Measurements from ENCODE around the gene ZNF532.

The ZNF532 gene

GRCh38 chr18:58947136-58947732, 82.6 kb downstream of the ZNF532 start:
- Histone ChIP-seq H3K4me3 (ENCODE audit: low read length, poor library complexity, severe bottlenecking) (no peak overlapping the region), H2AFZ (ENCODE audit: low read length) (no peak overlapping the region), H3K9me3 (ENCODE audit: insufficient read depth, low read depth, low read length) (no peaks in the 10 kb centered on the region), H3K79me2 (ENCODE audit: insufficient read depth, low read length) (no peaks in the 10 kb centered on the region), H3K27me3 (ENCODE audit: insufficient read depth, low read length, poor library complexity, severe bottlenecking) (no peaks in the 10 kb centered on the region), H4K20me1 (ENCODE audit: insufficient read depth, low read length, poor library complexity, severe bottlenecking) (no peaks in the 10 kb centered on the region), H3K4me1 (ENCODE audit: insufficient read depth, low read length, poor library complexity, severe bottlenecking) (no peaks in the 10 kb centered on the region), H3F3A (ENCODE audit: low read depth) (no peaks in the 10 kb centered on the region), H3K4me2 (ENCODE audit: low read depth, low read length, poor library complexity, severe bottlenecking) (no peak overlapping the region), H3K9me2 (replicated peaks; ENCODE audit: low read depth, low read length) (no peaks in the 10 kb centered on the region), H3K36me3 (ENCODE audit: insufficient read depth, low read length) (no peaks in the 10 kb centered on the region), H3K9ac (ENCODE audit: low read depth, low read length, poor library complexity, severe bottlenecking) (no peak overlapping the region)
- TF ChIP-seq CTCF (conservative IDR thresholded peaks at IDR 0.05; ENCODE audit: low read length): no peak

DNA sequence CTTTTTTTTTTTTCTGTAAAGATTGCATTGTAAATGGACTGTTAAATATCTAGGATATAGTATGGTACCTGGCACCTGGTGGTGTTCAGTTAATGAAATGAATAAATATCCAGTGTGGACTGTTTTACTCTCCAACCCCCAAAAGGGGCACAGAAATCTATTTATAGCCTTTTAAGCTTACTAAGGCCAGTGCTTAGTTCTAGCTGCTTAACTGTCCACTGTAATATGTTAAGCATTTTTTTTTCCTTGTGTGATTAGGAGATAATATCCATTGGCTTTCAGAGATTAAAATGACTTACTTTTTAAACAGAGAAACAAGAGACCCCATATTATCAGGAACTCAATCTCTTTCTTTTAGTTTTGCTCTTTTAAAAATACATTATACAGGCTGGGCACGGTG, 84.4 kb downstream of the ZNF532 start:
- Histone ChIP-seq H3K9ac (ENCODE audit: low read depth, low read length, poor library complexity, severe bottlenecking) (no peak overlapping the region), H3K36me3 (ENCODE audit: insufficient read depth, low read length) (no peaks in the 10 kb centered on the region), H3K4me1 (ENCODE audit: insufficient read depth, low read length, poor library complexity, severe bottlenecking) (no peaks in the 10 kb centered on the region), H3K79me2 (ENCODE audit: insufficient read depth, low read length) (no peaks in the 10 kb centered on the region), H3K9me3 (ENCODE audit: insufficient read depth, low read depth, low read length) (no peaks in the 10 kb centered on the region), H3K4me3 (ENCODE audit: low read length, poor library complexity, severe bottlenecking) (no peak overlapping the region), H3K9me2 (replicated peaks; ENCODE audit: low read depth, low read length) (no peaks in the 10 kb centered on the region), H3K27me3 (ENCODE audit: insufficient read depth, low read length, poor library complexity, severe bottlenecking) (no peaks in the 10 kb centered on the region), H3K4me2 (ENCODE audit: low read depth, low read length, poor library complexity, severe bottlenecking) (no peak overlapping the region), H3F3A (ENCODE audit: low read depth) (no peaks in the 10 kb centered on the region), H2AFZ (ENCODE audit: low read length) (no peak overlapping the region), H4K20me1 (ENCODE audit: insufficient read depth, low read length, poor library complexity, severe bottlenecking) (no peaks in the 10 kb centered on the region)
- TF ChIP-seq EZH2phosphoT487 (IDR thresholded peaks at IDR 0.05; ENCODE audit: borderline replicate concordance) (no peak), CTCF (conservative IDR thresholded peaks at IDR 0.05; ENCODE audit: low read length) (no peak)

DNA sequence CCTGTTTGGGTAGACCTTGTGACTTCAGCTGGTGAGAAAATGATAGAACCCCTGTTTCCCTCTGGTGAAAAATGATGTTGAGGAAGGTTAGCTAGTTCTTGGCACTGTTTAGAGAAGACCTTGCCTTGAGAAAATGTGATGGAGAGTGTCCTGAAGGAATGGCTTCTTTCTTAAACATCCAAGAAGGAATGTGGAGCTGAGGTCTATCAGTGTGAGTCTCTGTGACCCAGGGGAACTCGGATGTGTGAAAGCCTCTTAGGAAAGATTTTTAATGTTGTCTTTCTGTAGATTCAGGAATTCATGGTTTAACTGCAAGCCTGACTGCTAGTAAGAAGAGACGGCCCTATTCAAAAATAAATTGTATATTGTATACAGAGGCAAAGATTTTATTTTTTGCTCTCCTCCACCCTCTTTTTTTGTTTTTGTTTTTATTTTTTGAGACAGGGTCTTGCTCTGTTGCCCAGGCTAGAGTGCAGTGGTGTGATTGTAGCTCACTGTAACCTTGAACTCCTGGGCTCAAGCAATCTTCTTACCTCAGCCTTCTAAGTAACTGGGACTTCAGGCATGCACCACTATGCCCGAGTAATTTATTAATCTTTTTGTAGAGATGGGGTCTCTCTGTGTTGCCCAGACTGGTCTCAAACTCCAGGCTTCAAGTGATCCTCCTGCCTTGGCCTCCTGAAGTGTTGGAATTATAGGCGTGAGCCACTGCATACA, 87.5 kb downstream of the ZNF532 start:
- Histone ChIP-seq H4K20me1 (ENCODE audit: insufficient read depth, low read length, poor library complexity, severe bottlenecking) (no peaks in the 10 kb centered on the region), H3K9ac (ENCODE audit: low read depth, low read length, poor library complexity, severe bottlenecking) (no peak overlapping the region), H3F3A (ENCODE audit: low read depth) (no peaks in the 10 kb centered on the region), H3K4me1 (ENCODE audit: insufficient read depth, low read length, poor library complexity, severe bottlenecking) (no peaks in the 10 kb centered on the region), H3K4me2 (ENCODE audit: low read depth, low read length, poor library complexity, severe bottlenecking) (no peak overlapping the region), H3K4me3 (ENCODE audit: low read length, poor library complexity, severe bottlenecking) (no peak overlapping the region), H3K9me3 (ENCODE audit: insufficient read depth, low read depth, low read length) (no peaks in the 10 kb centered on the region), H2AFZ (ENCODE audit: low read length) (no peak overlapping the region), H3K27me3 (ENCODE audit: insufficient read depth, low read length, poor library complexity, severe bottlenecking) (no peaks in the 10 kb centered on the region), H3K36me3 (ENCODE audit: insufficient read depth, low read length) (no peaks in the 10 kb centered on the region), H3K9me2 (replicated peaks; ENCODE audit: low read depth, low read length) (no peaks in the 10 kb centered on the region), H3K79me2 (ENCODE audit: insufficient read depth, low read length) (no peaks in the 10 kb centered on the region)
- TF ChIP-seq CTCF (conservative IDR thresholded peaks at IDR 0.05; ENCODE audit: low read length): no peak
- TF ChIP-seq EZH2phosphoT487 (IDR thresholded peaks at IDR 0.05; ENCODE audit: borderline replicate concordance): no peak
